HG02610 (cell line): Measurements from ENCODE around the gene PAPSS2.

Experiments used
- ATAC-seq: cut with Tn5 transposase; IDR thresholded peaks from one replicate; pipeline ENCODE4 v1.9.1; 2021; ENCODE audit warnings: mild to moderate bottlenecking, moderate library complexity; ENCODE audit not compliant: unreplicated experiment

The PAPSS2 gene

GRCh38 chr10:87771871-87772500, 112.3 kb downstream of the PAPSS2 start:
- ATAC-seq, result no peak

DNA sequence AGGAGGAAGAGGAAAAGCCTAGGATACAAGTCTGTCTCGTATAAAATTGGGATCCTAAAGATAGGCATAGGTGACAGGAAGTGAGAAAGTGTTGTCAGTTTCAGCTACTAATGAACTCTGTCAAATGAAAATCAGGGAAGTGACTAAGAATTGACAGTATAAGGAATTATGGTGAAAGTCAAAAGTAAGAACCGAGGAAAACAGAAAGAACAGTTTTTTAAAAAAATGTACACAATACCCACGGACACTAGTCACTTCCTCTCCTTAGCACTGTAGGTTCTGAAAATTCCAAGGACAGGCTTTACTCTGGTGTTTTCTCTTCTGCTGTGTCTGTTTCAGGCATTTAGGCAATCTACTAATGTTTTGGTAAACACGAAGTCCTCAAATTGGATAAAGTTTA, 116.1 kb downstream of the PAPSS2 start:
- ATAC-seq, result no peak

GRCh38 chr10:87776328-87776727, 116.7 kb downstream of the PAPSS2 start:
- ATAC-seq, result no peak

- ATAC-seq, result no peak
These were observed 121.9 kb downstream of the PAPSS2 start for GRCh38 chr10:87781545-87781944.

DNA sequence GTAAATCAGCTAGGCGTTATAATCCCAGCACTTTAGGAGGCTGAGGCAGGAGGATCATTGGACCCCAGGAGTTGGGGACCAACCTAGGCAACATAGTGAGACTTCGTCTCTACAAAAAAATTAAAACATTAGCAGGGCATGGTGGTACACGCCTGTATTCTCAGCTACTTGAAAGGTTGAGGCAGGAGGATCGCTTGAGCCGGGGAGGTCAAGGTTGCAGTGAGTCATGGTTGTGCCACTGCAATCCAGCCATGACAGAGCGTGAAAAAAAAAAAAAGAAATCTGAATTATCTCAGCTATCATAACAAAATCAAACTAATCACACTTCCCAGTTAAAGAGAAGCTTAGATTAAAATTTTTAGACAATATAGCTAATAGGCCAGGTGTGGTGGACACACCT, 123.0 kb downstream of the PAPSS2 start:
- ATAC-seq, result no peak

GRCh38 chr10:87786421-87786820, 126.7 kb downstream of the PAPSS2 start:
- no peak for ATAC-seq

GRCh38 chr10:87790185-87790584, 130.5 kb downstream of the PAPSS2 start:
- no peak for ATAC-seq

GRCh38 chr10:87794285-87794684, 134.6 kb downstream of the PAPSS2 start:
- peak; percentile 74 for ATAC-seq
